GM19468 (cell line): ENCODE results near the gene RNLS.

ENCODE experiments used
- ATAC-seq: cut with Tn5 transposase; IDR thresholded peaks from one replicate; pipeline ENCODE4 v1.9.1; 2021; ENCODE audit warnings: mild to moderate bottlenecking, moderate library complexity, moderate number of reproducible peaks; ENCODE audit not compliant: unreplicated experiment; ENCODE audit errors: extremely low read depth

The RNLS gene

DNA sequence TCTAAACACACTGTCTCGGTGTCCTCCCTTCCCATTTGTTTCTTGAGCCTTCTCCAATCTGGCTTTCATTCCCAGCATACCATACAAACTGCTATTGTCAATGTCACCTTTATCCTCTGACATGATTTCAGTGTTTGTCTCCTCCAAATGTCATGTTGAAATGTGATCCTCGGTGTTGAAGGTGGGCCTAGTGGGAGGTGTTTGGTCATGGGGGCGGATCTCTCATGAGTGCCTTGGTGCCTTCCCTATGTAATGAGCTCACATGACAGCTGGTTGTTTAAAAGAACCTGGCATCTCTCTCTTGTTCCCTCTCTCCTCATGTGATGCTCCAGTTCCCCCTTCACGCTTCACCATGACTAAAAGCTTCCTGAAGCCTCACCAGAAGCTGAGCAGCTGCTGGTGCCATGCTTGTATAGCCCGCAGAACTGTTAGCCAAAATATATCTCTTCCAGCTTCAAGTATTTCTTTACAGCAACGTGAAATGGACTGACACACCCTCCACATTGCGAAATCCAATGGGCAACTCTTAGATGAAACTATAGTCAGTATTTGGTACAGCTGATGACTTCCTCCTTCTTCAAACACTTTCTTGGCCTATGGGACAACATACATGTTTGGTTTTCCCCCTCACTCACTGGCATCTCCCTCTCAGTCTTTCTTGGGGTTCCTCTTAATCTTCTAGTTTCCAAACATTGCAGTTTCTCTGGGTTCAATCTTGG, 27.8 kb downstream of the RNLS start:
- no peak for ATAC-seq

DNA sequence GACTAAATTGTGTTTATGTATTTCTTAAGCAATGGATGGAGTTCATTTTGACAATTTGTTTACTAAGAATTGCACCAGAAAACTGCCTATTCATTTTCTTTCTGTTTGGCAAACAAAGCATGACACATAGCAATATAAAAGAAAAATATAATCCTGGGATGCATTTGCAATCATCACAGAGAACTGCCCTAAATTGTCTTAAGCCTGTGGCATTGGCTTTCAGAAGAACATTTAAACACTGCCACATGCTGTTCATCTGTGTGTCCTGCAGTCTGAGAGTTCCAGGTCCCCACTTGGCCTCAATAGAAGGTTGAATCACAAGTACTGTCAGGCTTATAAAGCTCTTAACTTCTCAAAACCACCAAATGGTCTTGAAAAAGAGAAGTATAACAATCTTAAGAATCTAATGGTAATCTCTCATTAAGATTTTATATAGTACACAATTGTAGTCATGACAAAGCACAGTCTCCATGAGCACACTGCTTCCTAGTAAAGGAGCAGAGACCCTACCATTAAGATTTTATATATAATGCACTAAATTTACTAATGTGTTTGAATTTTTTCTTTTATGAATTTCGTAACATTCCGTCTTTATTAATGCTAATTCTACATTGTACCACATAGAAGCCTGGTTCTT, 29.9 kb downstream of the RNLS start:
- ATAC-seq = no peak

DNA sequence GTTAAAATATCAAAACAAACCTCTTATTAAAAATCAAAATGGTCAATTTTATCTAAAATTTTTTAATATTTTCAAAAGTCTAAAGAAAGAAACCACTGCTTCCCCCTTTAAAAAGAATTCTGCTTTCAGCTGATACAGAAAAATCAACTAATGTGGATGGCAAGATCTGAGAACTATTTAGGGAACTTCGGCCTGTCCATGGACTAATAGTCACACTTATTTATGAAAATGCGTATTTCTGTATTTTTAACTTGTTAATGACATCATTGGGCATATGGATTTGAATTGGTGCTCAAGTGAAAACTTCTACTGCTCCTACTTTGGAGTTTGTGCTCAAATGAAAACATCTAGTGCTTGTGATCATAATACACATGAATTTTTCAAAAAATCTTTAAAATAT, 31.9 kb downstream of the RNLS start:
- no peak for ATAC-seq

DNA sequence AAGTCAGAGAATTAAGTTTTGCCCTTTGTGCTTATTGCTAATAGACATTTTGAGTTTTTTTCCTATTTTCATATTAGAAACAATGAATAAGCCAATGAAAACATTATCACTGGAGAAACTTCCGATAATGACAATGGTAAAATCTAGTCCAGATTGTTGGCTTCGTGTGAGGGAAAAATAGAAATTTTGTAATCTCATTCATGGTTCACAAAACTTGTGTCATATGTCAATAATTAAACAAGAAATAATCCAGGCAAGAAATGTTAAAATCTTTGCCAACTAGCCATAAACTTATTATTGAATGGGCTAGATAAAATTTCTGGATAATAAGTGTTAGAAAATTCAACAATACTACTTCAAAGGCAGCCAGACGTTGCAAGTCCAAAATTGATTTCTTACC, 36.6 kb downstream of the RNLS start:
- no peak for ATAC-seq

DNA sequence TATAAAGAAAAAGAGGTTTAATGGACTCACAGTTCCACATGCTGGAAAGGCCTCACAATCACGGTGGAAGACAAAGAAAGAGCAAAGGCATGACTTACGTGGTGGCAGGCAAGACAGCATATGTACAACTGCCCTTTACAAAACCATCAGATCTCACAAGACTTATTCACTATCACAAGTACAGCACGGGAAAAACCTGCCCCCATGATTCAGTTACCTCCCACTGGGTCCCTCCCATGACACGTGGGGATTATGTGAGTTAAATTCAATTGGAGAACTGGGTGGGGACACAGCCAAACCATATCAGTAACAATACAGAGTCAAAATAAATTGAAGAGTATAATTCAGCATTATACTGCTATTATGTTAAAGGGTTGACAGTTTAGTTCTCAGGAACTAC, 37.8 kb downstream of the RNLS start:
- ATAC-seq = no peak

DNA sequence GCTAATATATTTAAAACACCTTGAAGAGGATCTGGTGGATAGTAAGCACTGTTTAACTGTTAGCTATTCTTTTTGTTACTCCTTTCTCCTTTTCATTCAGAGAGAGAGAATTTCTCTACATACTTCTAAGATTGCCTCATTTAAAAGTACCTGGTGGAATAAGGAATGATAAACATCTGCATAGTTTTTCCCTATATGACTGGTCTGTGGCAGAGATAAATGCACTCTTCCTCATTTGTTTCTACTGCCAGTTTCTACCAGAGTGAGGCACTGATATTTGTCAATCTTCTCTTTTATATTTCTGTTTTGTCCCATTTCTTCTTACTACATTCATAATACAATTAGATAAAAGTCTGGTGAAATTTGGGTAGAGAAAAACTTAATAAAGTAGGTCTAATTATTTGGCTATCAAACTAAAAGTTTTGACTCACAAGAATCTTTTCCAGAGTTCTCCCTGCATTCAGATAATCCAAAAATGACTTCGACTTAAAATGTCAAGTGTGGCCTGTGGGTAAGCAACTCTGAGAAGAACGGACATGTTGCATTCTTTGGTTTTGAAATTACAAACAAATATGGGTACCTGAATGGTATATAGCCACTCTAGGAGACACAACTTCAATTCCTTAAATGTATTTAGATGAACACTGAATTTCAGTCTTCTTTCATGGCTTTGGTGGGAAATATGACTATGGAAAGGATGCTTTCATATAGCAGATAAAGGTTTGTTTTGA, 38.8 kb downstream of the RNLS start:
- no peak for ATAC-seq

DNA sequence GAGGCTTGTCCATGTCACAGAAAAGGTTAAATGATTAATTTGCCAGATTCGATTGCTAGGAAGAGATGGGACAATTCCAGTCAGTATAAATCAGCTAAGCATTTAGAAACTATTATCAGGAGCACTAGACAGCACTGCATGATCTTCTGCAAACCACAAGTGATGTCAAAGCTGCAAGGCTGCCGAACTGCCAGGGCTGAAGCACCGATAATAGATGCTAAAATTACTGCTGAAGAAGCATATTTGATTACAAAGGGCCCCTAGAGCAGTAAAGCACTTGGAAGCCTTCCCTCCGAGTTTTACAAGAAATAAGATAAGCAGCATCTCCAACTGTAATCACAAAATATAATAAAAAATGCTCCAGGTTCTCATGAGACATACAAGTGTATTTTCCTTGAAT, 40.6 kb downstream of the RNLS start:
- ATAC-seq = no peak

DNA sequence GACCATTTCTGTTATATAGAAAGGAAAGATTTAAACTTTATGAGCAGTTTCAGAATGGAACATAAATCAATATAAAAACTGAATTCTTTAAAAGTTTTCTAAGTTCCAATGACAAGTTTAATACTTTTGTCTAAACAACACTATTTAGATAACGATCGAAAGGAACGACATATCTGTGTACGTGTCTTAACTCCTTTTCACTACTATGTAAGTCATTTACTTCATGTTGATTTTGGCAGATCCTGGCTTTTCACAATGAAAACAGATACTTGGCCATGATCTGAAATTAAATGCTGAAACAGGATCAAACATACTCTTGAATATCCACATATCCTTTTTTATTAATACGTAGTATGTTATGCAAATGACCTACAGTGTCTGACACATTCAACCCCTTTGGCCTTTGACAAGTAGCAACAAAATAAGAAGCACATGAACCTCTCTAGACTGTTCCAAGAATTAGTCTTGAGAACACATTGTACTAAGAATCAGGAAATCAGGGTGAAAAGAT, 41.9 kb downstream of the RNLS start:
- ATAC-seq = no peak

DNA sequence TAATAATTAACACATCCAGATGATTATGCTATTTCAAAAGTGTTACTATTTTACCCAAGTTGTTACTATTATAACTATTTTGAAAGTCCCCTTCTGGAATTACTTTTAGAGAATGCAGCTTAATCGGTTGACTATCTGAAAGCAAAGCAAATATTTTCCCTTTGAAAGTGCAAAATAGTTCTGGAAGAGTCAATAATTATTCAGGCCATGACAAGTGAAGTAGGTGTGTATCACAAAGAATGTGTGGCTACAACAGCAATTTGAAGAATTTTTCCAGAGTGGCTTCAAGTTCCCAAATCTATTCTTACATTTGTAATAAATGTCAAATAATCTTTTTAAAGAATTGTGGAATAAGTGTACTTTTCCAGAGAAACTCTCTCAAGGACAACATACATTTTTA, 42.8 kb downstream of the RNLS start:
- ATAC-seq = no peak

DNA sequence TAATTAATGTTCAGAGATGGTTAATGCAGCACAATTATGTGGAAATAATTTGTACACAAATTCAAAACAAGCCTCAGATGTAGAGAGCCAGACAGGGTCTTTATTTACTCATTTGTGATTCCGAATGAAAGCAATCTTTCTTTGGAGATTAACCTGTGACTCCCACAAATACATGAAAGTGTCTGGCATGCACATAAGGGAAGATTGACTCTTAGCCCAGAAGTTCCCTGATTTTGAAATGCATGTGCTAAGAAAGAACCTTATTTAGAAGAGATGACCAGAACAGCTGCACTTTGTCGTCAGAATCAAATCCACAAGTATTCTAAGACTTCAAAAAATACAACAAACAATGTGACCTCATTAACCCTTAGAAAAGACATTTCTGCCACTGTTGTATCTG, 45.1 kb downstream of the RNLS start:
- no peak for ATAC-seq

DNA sequence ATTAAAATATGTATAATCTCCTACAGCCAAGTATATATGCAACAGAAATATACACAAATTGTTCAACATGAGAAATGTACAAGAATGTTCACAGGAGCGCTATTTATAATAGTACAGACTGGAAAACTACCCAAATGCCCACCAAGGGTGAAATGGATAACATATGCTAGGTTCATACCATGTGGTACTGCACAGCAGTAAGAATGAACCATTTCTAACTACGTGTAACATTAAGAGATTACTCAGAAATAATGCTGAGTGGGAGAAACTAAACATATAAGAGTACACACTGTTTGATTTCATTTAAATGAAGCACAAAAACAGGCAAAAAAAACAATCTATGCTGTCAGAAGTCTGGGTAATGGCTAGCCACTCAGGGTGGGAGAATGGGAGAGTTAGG, 45.8 kb downstream of the RNLS start:
- no peak for ATAC-seq

DNA sequence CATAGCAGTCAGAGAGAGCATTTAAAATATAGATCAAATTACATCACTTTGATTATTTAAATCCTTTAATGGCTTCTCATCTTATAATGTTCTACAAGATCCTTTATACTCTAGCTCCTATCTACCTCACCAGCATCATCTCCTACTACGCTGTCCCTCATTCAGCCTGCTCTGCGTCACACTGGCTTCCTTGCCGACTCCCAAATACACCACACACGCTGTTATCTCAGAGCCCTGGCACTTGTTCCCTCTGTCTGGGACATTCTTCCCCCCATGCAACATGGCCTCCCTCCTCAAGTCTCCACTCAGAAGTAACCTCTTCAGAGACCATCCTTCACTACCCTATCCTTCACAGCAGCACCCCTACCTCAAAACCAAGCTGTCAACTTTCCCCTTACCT, 46.7 kb downstream of the RNLS start:
- no peak for ATAC-seq

DNA sequence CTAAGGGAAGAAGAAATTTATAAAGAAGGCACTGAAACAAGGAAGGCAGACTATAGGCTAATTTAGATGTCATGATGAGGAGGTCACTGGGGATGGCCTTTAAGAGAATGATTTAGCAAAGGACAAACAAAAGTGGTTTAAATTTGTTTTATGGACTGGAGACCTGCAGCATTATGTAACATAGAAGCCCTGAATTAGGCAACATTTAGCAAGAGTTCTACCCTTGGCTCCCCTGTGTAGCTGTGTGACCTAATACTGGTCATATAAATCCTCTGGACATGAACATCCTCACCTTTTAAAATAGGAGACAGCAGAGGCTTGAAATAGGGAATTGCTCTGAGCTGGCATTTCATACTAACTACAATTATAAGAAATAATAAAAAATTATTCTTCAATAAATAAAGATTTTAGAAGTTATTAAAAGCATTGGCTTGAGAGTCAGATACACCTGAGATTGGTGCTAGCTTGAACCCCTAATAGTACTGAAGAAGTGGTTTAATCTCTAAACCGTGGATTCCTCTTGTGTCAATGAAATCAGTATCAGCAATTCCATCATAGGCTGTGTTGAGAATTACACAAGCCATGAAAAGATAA, 48.9 kb downstream of the RNLS start:
- no peak for ATAC-seq

DNA sequence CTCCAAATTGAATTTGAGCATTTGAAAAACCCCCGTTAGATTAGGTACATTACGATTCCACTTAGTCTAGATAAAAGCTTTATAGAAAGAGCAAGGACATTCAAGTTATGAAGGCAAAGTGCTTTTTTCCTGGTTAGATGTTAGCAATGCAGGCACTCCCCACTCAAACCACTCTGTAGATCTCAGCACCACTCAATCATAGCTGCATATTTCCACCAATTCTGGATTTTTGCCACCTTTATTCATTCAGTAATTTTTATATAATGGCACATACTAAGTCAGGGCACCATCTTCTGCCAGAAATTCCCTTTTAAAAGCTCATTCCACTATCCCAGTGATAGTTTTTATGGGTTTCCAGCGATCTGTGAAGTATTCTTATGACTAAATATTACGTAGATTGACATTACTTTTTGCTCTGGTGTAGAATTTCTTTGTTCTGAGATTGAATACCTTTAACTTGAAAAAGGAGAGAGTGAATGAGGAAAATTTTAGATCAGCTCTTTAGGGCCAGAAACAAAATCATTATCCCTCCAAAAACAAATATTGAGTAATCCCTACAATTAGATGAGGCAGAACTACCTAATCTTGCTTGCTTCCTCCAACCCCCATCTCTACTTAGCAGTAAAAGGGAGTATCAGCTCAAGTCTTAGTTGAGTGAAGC, 51.6 kb downstream of the RNLS start:
- no peak for ATAC-seq

DNA sequence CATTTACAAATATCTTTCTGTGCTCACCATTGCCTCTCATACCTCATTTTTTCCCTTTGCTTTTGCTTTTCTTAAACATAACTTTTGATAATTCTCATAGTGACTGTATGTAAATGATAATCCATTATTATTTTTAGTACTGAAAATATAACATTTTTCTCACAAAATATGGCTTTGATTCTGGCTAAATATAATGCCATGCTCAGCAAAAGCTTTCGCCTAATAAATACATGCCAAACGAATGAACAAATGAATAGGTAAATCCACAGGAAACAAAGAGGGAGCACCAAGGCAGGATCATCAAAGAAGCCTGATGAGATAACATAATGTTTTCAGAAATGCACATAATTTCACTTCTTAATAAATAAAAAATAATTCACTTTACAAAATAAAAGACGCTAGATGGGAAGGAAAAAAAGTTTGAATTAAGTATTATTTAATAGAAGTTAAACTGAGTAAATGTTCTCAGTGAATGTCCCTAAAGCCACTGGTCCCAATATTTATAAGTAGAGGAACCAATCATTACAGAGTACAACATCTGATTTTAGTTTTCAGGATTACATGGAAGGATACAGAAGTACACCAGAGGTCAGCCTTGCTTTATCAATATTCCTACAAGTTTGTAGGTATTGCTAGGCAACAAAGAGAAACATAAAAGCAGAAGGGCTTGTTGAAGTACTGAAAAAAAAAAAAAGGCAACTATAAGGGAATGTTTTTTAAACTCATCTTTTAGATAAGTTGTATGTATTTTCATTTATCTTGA, 52.3 kb downstream of the RNLS start:
- no peak for ATAC-seq

DNA sequence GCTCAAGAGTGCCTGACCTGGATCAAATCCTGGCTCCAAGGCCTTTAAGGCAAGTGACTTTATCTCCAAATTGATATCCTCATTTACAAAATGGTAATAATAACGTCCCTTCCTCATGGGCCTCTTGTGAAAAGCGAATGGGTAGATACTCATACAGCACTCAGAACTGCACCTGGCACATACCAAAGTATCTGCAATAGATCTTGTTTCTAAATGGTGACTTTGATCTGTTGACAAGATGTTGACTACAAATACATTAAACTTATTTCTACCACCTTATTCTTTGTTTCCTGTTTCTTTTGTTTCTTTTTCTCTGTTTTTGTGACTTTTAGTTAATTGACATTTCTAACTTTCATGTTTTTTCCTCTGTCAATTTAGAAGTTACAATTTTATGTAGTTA, 53.0 kb downstream of the RNLS start:
- ATAC-seq = no peak

DNA sequence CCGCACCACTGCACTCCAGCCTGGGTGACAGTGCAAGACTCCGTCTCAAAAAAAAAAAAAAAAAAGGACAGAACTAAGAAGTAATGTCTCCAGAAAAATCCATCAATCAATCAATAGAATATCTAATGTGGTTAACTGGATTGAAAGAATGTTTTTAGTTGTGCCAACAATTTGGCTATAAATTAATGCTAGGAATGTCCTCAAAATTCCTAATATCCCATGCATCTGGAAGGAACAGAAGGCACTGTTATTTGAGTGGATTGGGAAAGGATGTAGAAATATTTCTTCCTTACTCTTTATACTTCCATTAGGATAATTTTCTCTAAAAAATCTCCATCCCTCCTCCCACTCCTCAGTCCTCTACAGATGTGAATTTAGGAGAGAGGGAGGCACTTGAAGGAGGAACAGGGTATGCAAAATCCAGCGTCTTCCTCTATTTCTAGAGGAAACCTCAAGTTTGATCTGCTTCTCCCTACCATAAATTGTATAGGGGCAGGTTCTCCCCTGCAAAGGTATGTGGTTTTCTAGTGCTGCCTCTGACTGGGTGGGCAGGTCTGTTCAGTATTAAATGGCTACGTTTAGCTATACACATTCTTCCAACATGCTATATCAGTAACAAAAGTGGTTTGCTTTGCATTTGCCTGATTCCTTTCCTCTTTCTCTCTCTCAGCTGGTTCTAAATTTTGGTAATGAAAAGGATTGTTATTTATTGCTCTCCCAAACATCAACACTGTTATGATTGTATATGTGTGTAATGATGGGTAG, 54.1 kb downstream of the RNLS start:
- no peak for ATAC-seq

DNA sequence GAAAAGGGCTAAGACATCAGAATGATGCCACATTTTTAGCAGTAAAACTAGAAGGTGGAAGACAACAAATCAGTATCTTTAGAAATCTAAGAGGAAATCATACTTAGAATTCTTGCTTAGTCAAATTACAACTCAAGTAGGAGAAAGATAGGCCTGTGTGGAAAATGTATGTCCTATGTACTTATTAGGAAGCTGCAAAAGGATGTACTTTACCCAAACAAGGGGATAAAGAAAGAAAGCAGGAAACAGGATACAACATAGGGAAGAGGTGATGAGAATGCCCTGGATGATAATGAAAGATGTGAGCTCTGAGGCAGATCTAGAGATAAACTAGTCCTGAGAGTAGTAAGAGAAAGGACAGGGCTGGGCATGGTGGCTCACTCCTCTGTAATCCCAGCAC, 54.9 kb downstream of the RNLS start:
- ATAC-seq = no peak

DNA sequence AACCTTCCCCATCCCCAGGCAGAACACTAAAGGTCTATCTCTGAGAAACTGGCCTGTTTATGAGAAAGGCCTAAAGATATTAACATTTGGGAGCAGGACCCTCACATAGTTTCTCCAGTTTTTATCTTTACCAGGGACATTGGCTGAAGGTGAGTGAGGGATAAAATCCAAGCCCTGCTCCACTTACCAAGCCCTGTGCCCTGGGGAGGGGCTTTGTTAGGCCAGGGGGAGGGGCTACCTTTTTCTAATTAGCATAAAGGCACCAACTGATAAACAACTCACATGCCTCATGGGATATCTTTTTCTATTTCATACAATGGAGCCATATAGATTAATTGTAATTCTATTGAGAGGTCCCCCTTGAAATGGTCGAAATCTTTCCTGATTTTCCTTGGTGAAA, 55.9 kb downstream of the RNLS start:
- no peak for ATAC-seq
